GM12891 (cell line): ENCODE measurements around the gene C19orf73.
"Not testable (repeated sequence)": the region's sequence is repeated elsewhere in the genome, so short reads cannot be mapped to it uniquely, and the experiment has no call there.

ENCODE experiments used
- POLR2A ChIP-seq: IDR thresholded peaks from 2 replicates; pipeline ENCODE4 v1.6.1; 2011; ENCODE audit warnings: low read depth, low read length, control low read depth
- POLR2AphosphoS5 ChIP-seq: IDR thresholded peaks from 2 replicates; pipeline ENCODE4 v1.6.1; 2011; ENCODE audit warnings: low read depth, low read length, control low read depth
- TAF1 ChIP-seq: IDR thresholded peaks from 2 replicates; pipeline ENCODE4 v1.6.1; 2011; ENCODE audit warnings: low read depth, low read length, control low read depth

- TF ChIP-seq TAF1, POLR2AphosphoS5, POLR2A: not testable (repeated sequence)
These were observed 44.1 kb downstream of the C19orf73 start for GRCh38 chr19:49074869-49075268.
